HEK293 (cell line): Measurements from ENCODE around the gene ICAM3.

Experiments used
- CTCF ChIP-seq: fragments of 450-650 bp; formaldehyde crosslinking; IDR thresholded peaks from 2 replicates; pipeline ENCODE4 v1.5.1; 2016; ENCODE audit warnings: missing biosample characterization, missing genetic modification characterization
- ELK4 ChIP-seq: IDR thresholded peaks from 2 replicates; pipeline ENCODE4 v1.6.1; 2011; ENCODE audit warnings: mild to moderate bottlenecking, low read depth, low read length, borderline replicate concordance
- ZBTB1 ChIP-seq: fragments of 450-650 bp; formaldehyde crosslinking; IDR thresholded peaks from 2 replicates; pipeline ENCODE4 v1.5.1; 2016; ENCODE audit warnings: missing biosample characterization, missing genetic modification characterization
- ZNF184 ChIP-seq: fragments of 450-650 bp; IDR thresholded peaks from 2 replicates; pipeline ENCODE4 v1.5.1; 2018; ENCODE audit warnings: missing biosample characterization, mild to moderate bottlenecking, missing genetic modification characterization

GRCh38 chr19:10317045-10317856 lies 22.2 kb downstream of the ICAM3 start:
- no peak for TF ChIP-seq ELK4
- no peak for TF ChIP-seq CTCF (tag by site-specific recombination)
- TF ChIP-seq ZNF184 (tag by site-specific recombination) = no peak
- TF ChIP-seq ZBTB1 (tag by site-specific recombination) = no peak
